Ishikawa (cell line): Measurements from ENCODE around the gene RNF111.

Experiments used
- EGR1 ChIP-seq: IDR thresholded peaks from 2 replicates; pipeline ENCODE4 v1.6.1; 2012
- EP300 ChIP-seq: IDR thresholded peaks from 2 replicates; pipeline ENCODE4 v1.6.1; 2012; ENCODE audit warnings: borderline replicate concordance
- MAX ChIP-seq: IDR thresholded peaks from 2 replicates; pipeline ENCODE4 v1.6.1; 2012
- REST ChIP-seq: IDR thresholded peaks from 2 replicates; pipeline ENCODE4 v1.6.1; 2012; ENCODE audit warnings: low read depth, mild to moderate bottlenecking
- TAF1 ChIP-seq: IDR thresholded peaks from 2 replicates; pipeline ENCODE4 v1.6.1; 2012; ENCODE audit warnings: low read depth, mild to moderate bottlenecking
- TEAD4 ChIP-seq: IDR thresholded peaks from 2 replicates; pipeline ENCODE4 v1.6.1; 2012
- USF1 ChIP-seq: IDR thresholded peaks from 2 replicates; pipeline ENCODE4 v1.6.1; 2012

- TF ChIP-seq TAF1 (no peak), MAX (no peak), REST (no peak), EGR1 (no peak), USF1 (no peak), EP300 (no peak), TEAD4 (no peak)
These were observed 132.2 kb downstream of the RNF111 start for GRCh38 chr15:59119625-59120024.
